Right lobe of liver (tissue), 6 donors: ENCODE results near the gene INPP4A. TPM values are rescaled to one million over a fixed set of nuclear protein-coding genes. Genes with fewer than 3 reads are reported as not detected.

ENCODE experiments used
- ATAC-seq, 4 donors: fragments of 200-7000 bp; cut with Tn5 transposase; one replicate each; pipeline ENCODE4 v1.9.1; 2020; ENCODE audit warnings: mild to moderate bottlenecking in 4 of 4, moderate library complexity in 4 of 4
- DNase-seq, 3 donors: peaks; one replicate each; pipeline ENCODE4 v3.0.0-alpha.2; 2020
- H3K27ac ChIP-seq, 3 donors: fragments of 200-600 bp; one replicate each; pipeline ENCODE4 v1.8.0; 2022
- H3K27me3 ChIP-seq, 2 donors: fragments of 200-600 bp; one replicate each; pipeline ENCODE4 v1.8.0; 2022
- H3K36me3 ChIP-seq, 4 donors: fragments of 200-600 bp; sonication (generic) in 1 of 4; one replicate each; pipeline versions ENCODE4 v1.5.1 to v1.8.0; 2017 to 2022; ENCODE audit warnings: control low read depth in 1 of 4
- H3K4me1 ChIP-seq, 4 donors: fragments of 200-600 bp; sonication (generic) in 1 of 4; one replicate each; pipeline versions ENCODE4 v1.5.1 to v1.8.0; 2017 to 2022; ENCODE audit warnings: control low read depth in 1 of 4
- H3K4me3 ChIP-seq, 3 donors: fragments of 200-600 bp; one replicate each; pipeline ENCODE4 v1.8.0; 2022
- H3K9me3 ChIP-seq, 4 donors: fragments of 200-600 bp; sonication (generic) in 1 of 4; one replicate each; pipeline versions ENCODE4 v1.5.1 to v1.8.0; 2017 to 2022; ENCODE audit warnings: control low read depth in 1 of 4
- POLR2A ChIP-seq: fragments of 450-650 bp; IDR thresholded peaks from one replicate; pipeline ENCODE4 v1.6.1; 2017; ENCODE audit warnings: antibody characterized with exemption, mild to moderate bottlenecking
- WGBS: methylation state at CpG from one replicate; pipeline ENCODE4 v1.1.6; 2018; ENCODE audit warnings: low coverage, low lambda C conversion rate; ENCODE audit not compliant: insufficient coverage; ENCODE audit errors: missing lambda C conversion rate; 5-methylcytosine and 5-hydroxymethylcytosine counted together
- intact Hi-C, 2 donors: fragments of 100-400 bp; cut with DNase I; formaldehyde crosslinking; loops; one replicate each; pipeline versions ENCODE4 v1.11.2 to v1.14.1; 2022
- total RNA-seq, 6 experiments: library from RNA; depleted of rRNA in 2 of 6; stranded (reverse); fragments of >200 nt in 2 of 6; fragmentation: NEBNext Ultra II Directional in 3 of 6; extraction: Animal tissue kit (Norgen Biotek cat#: 25700) in 3 of 6; gene quantifications; one replicate each; pipeline versions ENCODE4 v1.1.0 to v1.2.4, GENCODE V29; 2016 to 2023
- TF ChIP-seq, protein P1 (sequence below), 4 donors: fragments of 200-600 bp in 3 of 4; fragments of 450-650 bp in 1 of 4; IDR thresholded peaks; one replicate each; pipeline versions ENCODE4 v1.5.1 to v1.8.0; 2016 to 2022; ENCODE audit warnings: antibody characterized with exemption in 4 of 4, mild to moderate bottlenecking in 2 of 4
- donor health status: DM: no; HTN: yes; CAD: no.
- donor health status: DM: no; HTN: no; CAD: no.
- donor health status: DM: no; HTN: no; CAD: no.
- donor health status: DM: no; HTN: yes; CAD: no.
- donor health status: DM: no; HTN: yes; CAD: no.

INPP4A gene
- total RNA-seq, 6 experiments from 2014 or later = 6.5 to 10.4 (median 8.0) TPM

DNA sequence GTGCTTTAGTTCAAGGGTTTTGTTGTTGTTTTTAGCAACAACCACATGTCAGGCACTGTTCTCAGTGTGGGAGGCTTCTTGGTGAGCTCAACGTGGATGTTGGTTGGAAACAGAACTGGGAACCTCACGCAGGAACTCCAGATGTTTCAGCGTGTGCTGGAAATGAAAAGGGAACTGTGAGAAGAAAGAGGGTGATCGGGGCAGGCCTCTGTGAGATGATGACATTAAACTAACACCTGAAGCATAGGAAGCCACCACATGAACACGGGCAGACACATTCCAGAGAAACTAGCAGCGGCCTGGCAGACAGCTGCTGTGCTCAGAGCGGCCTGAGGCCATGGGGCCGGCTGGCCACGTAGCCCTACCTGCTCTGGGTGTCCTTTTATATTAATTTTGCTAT, 97.2 kb downstream of the INPP4A start:
- 73% methylated on average over 6 of the region's 9 CpGs for WGBS
- Histone ChIP-seq H3K4me1 (no peaks in the 10 kb centered on the region), H3K27me3 (no peaks in the 10 kb centered on the region), H3K4me3 (no peak overlapping the region), H3K36me3 (peaks cover 0 to 12% (median 9%) of the 10 kb centered on the region in 4 donors), H3K9me3 (no peaks in the 10 kb centered on the region), H3K27ac (no peak overlapping the region)
- no peak for ATAC-seq
- TF ChIP-seq, protein P1, sequence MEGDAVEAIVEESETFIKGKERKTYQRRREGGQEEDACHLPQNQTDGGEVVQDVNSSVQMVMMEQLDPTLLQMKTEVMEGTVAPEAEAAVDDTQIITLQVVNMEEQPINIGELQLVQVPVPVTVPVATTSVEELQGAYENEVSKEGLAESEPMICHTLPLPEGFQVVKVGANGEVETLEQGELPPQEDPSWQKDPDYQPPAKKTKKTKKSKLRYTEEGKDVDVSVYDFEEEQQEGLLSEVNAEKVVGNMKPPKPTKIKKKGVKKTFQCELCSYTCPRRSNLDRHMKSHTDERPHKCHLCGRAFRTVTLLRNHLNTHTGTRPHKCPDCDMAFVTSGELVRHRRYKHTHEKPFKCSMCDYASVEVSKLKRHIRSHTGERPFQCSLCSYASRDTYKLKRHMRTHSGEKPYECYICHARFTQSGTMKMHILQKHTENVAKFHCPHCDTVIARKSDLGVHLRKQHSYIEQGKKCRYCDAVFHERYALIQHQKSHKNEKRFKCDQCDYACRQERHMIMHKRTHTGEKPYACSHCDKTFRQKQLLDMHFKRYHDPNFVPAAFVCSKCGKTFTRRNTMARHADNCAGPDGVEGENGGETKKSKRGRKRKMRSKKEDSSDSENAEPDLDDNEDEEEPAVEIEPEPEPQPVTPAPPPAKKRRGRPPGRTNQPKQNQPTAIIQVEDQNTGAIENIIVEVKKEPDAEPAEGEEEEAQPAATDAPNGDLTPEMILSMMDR (IDR thresholded peaks at IDR 0.05) = no peak
- no peak for TF ChIP-seq POLR2A
- intact Hi-C loops = no loop called here
- no peak for DNase-seq

DNA sequence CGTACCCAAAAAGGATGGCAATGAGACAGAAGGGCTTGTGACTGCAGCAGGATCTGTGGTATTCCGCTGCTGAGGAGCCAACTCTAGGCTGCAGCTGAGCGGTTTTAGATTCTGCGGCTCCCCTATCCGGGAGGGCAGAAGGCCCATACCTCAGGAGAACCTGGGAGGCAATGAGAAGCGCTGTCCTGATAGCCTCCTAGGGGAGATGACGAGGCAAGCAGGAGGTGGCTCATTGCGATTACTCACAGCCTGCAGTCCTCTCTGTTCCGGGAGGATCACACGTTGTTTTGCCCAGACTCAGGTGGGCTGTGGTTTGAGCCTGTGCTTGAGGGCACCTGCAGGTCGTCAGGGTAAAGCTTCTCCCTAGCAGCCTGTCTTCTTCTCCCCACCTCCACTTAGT, 98.6 kb downstream of the INPP4A start:
- H3K27me3 ChIP-seq = no peaks in the 10 kb centered on the region
- peaks cover 0 to 12% (median 9%) of the 10 kb centered on the region in 4 donors for H3K36me3 ChIP-seq
- H3K4me3 ChIP-seq = no peak overlapping the region
- TF ChIP-seq POLR2A = no peak
- TF ChIP-seq, protein P1 (IDR thresholded peaks at IDR 0.05) = no peak
- intact Hi-C loops = no loop called here
- 95% methylated on average over 4 of the region's 11 CpGs for WGBS
- ATAC-seq = no peak
- no peak for DNase-seq
- H3K9me3 ChIP-seq = no peaks in the 10 kb centered on the region
- no peaks in the 10 kb centered on the region for H3K4me1 ChIP-seq
- H3K27ac ChIP-seq = no peak overlapping the region

DNA sequence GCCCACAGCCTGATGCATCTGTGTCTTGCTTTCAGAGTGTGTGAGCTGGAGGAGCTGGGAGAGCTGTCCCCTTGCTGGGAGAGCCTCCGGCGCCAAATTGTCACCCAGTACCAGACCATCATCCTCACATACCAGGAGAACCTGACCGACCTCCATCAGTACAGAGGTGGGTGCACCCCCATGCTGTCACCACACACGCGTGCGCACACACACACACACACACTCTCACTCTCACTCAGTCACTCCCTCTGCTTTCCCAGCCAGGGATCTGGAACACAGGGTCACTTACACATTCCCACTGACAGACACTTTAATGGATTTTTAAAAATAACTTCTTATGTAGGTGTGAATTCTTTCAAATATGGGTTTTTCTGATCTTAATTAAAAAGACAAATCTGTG, 99.2 kb downstream of the INPP4A start:
- H3K36me3 ChIP-seq = peaks cover 0 to 12% (median 9%) of the 10 kb centered on the region in 4 donors
- no peaks in the 10 kb centered on the region for H3K27me3 ChIP-seq
- TF ChIP-seq POLR2A = no peak
- TF ChIP-seq, protein P1 (IDR thresholded peaks at IDR 0.05) = no peak
- intact Hi-C loops = no loop called here
- no peak overlapping the region for H3K4me3 ChIP-seq
- ATAC-seq = no peak
- no peak for DNase-seq
- 90% methylated on average over 2 of the region's 6 CpGs for WGBS
- H3K4me1 ChIP-seq = no peaks in the 10 kb centered on the region
- H3K27ac ChIP-seq = no peak overlapping the region
- no peaks in the 10 kb centered on the region for H3K9me3 ChIP-seq

GRCh38 chr2:98545591-98545990, 100.9 kb downstream of the INPP4A start:
- ATAC-seq = no peak
- Histone ChIP-seq H3K4me3 (no peak overlapping the region), H3K27me3 (no peaks in the 10 kb centered on the region), H3K4me1 (no peaks in the 10 kb centered on the region), H3K36me3 (peaks cover 0 to 12% (median 9%) of the 10 kb centered on the region in 4 donors), H3K27ac (no peak overlapping the region), H3K9me3 (no peaks in the 10 kb centered on the region)
- 91% methylated on average over 5 of the region's 7 CpGs for WGBS
- TF ChIP-seq POLR2A = no peak
- TF ChIP-seq, protein P1 (IDR thresholded peaks at IDR 0.05) = no peak
- intact Hi-C loops = no loop called here
- no peak for DNase-seq

- 97% methylated on average over 3 of the region's 3 CpGs for WGBS
- Histone ChIP-seq H3K4me3 (no peak overlapping the region), H3K36me3 (peaks cover 0 to 12% (median 9%) of the 10 kb centered on the region in 4 donors), H3K4me1 (no peaks in the 10 kb centered on the region), H3K9me3 (no peaks in the 10 kb centered on the region), H3K27ac (no peak overlapping the region), H3K27me3 (no peaks in the 10 kb centered on the region)
- intact Hi-C loops = no loop called here
- DNase-seq (no peak), ATAC-seq (no peak)
- TF ChIP-seq POLR2A = no peak
- TF ChIP-seq, protein P1 (IDR thresholded peaks at IDR 0.05) = no peak
These were observed 101.5 kb downstream of the INPP4A start for GRCh38 chr2:98546186-98546585.
